ENCODE data around the gene CCDC170. TPM values are rescaled to one million over a fixed set of nuclear protein-coding genes. Genes with fewer than 3 reads are reported as not detected.

Gene CCDC170
- total RNA-seq, 1 donor from 2014 or later, result 0.14 TPM

- Histone ChIP-seq H3K36me3 (ENCODE audit: insufficient read depth, low read length) (no peaks in the 10 kb centered on the region), H3K4me1 (ENCODE audit: insufficient read depth, low read length) (peaks cover 4% of the 10 kb centered on the region), H3K9me3 (ENCODE audit: insufficient read depth, low read depth, low read length) (peaks cover 4% of the 10 kb centered on the region), H2AFZ (ENCODE audit: low read depth, low read length) (no peak overlapping the region), H4K20me1 (ENCODE audit: insufficient read depth, low read length) (no peaks in the 10 kb centered on the region), H3K79me2 (ENCODE audit: insufficient read depth, low read length) (no peaks in the 10 kb centered on the region), H3K9ac (ENCODE audit: low read length) (no peak overlapping the region), H3K27me3 (ENCODE audit: insufficient read depth, low read length) (no peaks in the 10 kb centered on the region), H3K27ac (ENCODE audit: low read depth, low read length) (peak overlapping the region; percentile 46), H3K4me2 (ENCODE audit: low read length) (peak overlapping the region; percentile 41), H3K4me3 (ENCODE audit: insufficient read depth, low read depth, low read length) (no peak overlapping the region)
- Mint-ChIP-seq H3K4me3 (ENCODE audit: unreplicated experiment) (no peak overlapping the region), H3K27ac (ENCODE audit: unreplicated experiment) (no peak overlapping the region), H3K36me3 (ENCODE audit: low read depth, unreplicated experiment) (no peaks in the 10 kb centered on the region), H3K9me3 (ENCODE audit: unreplicated experiment) (peaks cover 15% of the 10 kb centered on the region), H3K4me1 (ENCODE audit: low read depth, unreplicated experiment) (no peaks in the 10 kb centered on the region), H3K27me3 (ENCODE audit: low read depth, unreplicated experiment) (no peaks in the 10 kb centered on the region)
- no peak for TF ChIP-seq CTCF (IDR thresholded peaks at IDR 0.05; ENCODE audit: insufficient read depth, low read depth, low read length)
- FAIRE-seq (no peak), DNase-seq (ENCODE audit: low read depth) (no peak)
These were observed 41.8 kb downstream of the CCDC170 start for GRCh38 chr6:151535476-151536187.

GRCh38 chr6:151536188-151536479 lies 42.3 kb downstream of the CCDC170 start:
- no peak for DNase-seq (ENCODE audit: low read depth)
- no peak for FAIRE-seq
- Histone ChIP-seq H4K20me1 (ENCODE audit: insufficient read depth, low read length) (no peaks in the 10 kb centered on the region), H3K4me1 (ENCODE audit: insufficient read depth, low read length) (peaks cover 4% of the 10 kb centered on the region), H3K36me3 (ENCODE audit: insufficient read depth, low read length) (no peaks in the 10 kb centered on the region), H3K27me3 (ENCODE audit: insufficient read depth, low read length) (no peaks in the 10 kb centered on the region), H2AFZ (ENCODE audit: low read depth, low read length) (no peak overlapping the region), H3K27ac (ENCODE audit: low read depth, low read length) (no peak overlapping the region), H3K9me3 (ENCODE audit: insufficient read depth, low read depth, low read length) (peaks cover 4% of the 10 kb centered on the region), H3K9ac (ENCODE audit: low read length) (no peak overlapping the region), H3K79me2 (ENCODE audit: insufficient read depth, low read length) (no peaks in the 10 kb centered on the region), H3K4me2 (ENCODE audit: low read length) (no peak overlapping the region), H3K4me3 (ENCODE audit: insufficient read depth, low read depth, low read length) (no peak overlapping the region)
- Mint-ChIP-seq H3K4me3 (ENCODE audit: unreplicated experiment) (no peak overlapping the region), H3K9me3 (ENCODE audit: unreplicated experiment) (peaks cover 13% of the 10 kb centered on the region), H3K36me3 (ENCODE audit: low read depth, unreplicated experiment) (no peaks in the 10 kb centered on the region), H3K27me3 (ENCODE audit: low read depth, unreplicated experiment) (no peaks in the 10 kb centered on the region), H3K4me1 (ENCODE audit: low read depth, unreplicated experiment) (no peaks in the 10 kb centered on the region), H3K27ac (ENCODE audit: unreplicated experiment) (no peak overlapping the region)
- TF ChIP-seq CTCF (IDR thresholded peaks at IDR 0.05; ENCODE audit: insufficient read depth, low read depth, low read length), result no peak
- no peak for TF ChIP-seq EZH2 (IDR thresholded peaks at IDR 0.05; ENCODE audit: insufficient read depth, low read length)

- Histone ChIP-seq H2AFZ (ENCODE audit: low read depth, low read length) (no peak overlapping the region), H3K4me2 (ENCODE audit: low read length) (no peak overlapping the region), H3K4me1 (ENCODE audit: insufficient read depth, low read length) (peaks cover 4% of the 10 kb centered on the region), H3K4me3 (ENCODE audit: insufficient read depth, low read depth, low read length) (no peak overlapping the region), H3K9me3 (ENCODE audit: insufficient read depth, low read depth, low read length) (peaks cover 4% of the 10 kb centered on the region), H3K27ac (ENCODE audit: low read depth, low read length) (no peak overlapping the region), H4K20me1 (ENCODE audit: insufficient read depth, low read length) (no peaks in the 10 kb centered on the region), H3K9ac (ENCODE audit: low read length) (no peak overlapping the region), H3K36me3 (ENCODE audit: insufficient read depth, low read length) (no peaks in the 10 kb centered on the region), H3K27me3 (ENCODE audit: insufficient read depth, low read length) (no peaks in the 10 kb centered on the region), H3K79me2 (ENCODE audit: insufficient read depth, low read length) (no peaks in the 10 kb centered on the region)
- Mint-ChIP-seq H3K4me3 (ENCODE audit: unreplicated experiment) (no peak overlapping the region), H3K27me3 (ENCODE audit: low read depth, unreplicated experiment) (no peaks in the 10 kb centered on the region), H3K36me3 (ENCODE audit: low read depth, unreplicated experiment) (no peaks in the 10 kb centered on the region), H3K4me1 (ENCODE audit: low read depth, unreplicated experiment) (no peaks in the 10 kb centered on the region), H3K27ac (ENCODE audit: unreplicated experiment) (no peak overlapping the region), H3K9me3 (ENCODE audit: unreplicated experiment) (peaks cover 13% of the 10 kb centered on the region)
- TF ChIP-seq EZH2 (IDR thresholded peaks at IDR 0.05; ENCODE audit: insufficient read depth, low read length) (no peak), CTCF (IDR thresholded peaks at IDR 0.05; ENCODE audit: insufficient read depth, low read depth, low read length) (no peak)
- no peak for DNase-seq (ENCODE audit: low read depth)
- FAIRE-seq, result no peak
These were observed 43.7 kb downstream of the CCDC170 start for GRCh38 chr6:151537556-151537955.
